Stimulated activated CD8-positive, alpha-beta memory T cell treated with anti-CD3 and anti-CD28 coated beads, Interleukin-12 subunit alpha, Interleukin-12 subunit beta, amount 100 ng/mL, for 1 hour (primary cell): ENCODE results near the gene GGT5.
"Not testable (repeated sequence)": the region's sequence is repeated elsewhere in the genome, so short reads cannot be mapped to it uniquely, and the experiment has no call there.

ENCODE experiments used
- DNase-seq: peaks from one replicate; pipeline ENCODE4 v3.0.0-alpha.2; 2020; ENCODE audit warnings: low read depth

Gene GGT5

DNA sequence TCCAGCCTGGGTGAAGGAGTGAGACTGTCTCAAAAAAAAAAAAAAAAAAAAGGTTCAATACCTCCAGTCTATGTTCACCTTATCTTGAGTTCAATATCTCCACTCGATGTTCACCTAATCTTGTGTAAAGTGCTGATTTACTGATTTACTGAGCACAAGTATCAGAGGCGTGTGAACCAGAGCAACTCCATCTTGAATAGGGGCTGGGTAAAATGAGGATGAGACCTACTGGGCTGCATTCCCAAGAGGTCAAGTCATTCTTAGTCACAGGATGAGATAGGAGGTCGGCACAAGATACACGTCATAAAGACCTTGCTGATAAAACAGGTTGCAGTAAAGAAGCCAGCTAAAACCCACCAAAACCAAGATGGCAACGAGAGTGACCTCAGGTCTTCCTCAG, 41.0 kb downstream of the GGT5 start:
- DNase-seq, result not testable (repeated sequence)

DNA sequence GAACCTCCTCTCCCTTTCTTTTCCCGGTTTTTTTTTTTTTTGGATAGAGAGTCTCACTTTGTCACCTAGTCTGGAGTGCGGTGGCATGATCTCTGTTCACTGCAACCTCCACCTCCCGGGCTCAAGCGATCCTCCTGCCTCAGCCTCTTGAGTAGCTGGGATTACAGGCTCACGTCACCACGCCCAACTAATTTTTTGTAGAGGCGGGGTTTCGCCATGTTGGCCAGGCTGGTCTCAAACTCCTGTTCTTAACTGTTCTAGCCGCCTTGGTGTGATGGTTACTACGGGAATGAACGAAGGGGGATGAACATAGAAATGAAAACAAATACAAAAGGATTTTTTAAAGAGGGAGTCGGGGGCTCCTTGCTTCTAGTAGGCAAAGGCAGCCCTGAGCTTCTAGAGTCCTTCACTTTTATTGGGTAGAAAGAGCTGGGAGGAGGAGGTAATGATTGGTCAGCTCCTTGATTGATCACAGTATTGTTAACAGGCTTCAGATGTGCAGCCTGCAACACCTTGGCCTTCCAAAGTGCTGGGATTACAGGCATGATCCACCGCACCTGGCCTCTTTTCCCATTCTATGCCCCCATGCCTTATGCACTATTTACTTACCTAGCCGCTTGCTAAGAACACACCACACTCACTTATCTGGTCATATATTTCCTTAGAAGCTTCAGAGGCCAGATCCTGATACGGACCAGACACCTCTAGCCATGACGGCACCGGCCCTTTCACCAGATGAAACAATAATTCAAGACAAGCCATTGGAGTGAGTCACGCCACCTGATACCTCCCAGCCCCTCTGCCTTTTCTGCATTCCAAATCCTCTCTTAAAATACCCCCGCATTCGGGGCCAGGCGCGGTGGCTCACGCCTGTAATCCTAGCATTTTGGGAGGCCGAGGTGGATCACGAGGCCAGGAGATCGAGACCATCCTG, 42.9 kb downstream of the GGT5 start:
- no peak for DNase-seq

GRCh38 chr22:24200619-24201212, 44.2 kb downstream of the GGT5 start:
- no peak for DNase-seq

DNA sequence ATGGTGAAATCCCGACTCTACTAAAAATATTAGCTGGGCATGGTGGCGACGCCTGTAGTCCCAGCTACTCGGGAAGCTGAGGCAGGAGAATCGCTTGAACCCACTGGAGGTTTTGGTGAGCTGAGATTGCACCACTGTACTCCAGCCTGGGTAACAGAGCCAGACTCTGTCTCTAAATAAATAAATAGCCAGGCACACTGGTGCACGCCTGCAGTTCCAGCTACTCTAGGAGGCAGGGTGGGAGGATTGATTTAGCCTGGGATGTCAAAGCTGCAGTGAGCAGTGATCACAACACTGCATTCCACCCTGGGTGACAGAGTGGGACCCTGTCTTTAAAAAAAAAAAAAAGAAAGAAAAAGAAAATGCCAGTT, 46.2 kb downstream of the GGT5 start:
- no peak for DNase-seq

DNA sequence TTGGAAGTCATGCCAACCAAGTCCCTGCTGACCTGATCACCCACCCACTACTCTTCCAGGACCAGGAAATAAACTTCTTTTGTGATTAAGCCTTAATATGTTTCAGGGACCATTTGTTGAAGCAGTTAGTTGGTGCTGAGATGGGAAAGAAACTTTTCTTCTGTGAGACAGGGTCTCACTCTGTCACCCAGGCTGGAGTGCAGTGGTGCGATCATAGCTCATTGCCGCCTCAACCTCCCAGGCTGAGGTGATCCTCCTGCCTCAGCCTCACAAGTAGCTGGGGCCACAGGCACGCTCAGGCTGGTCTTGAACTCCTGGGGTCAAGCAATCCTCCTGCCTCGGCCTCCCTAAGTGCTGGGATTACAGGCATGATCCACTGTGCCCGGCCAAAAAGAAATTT, 53.0 kb downstream of the GGT5 start:
- no peak for DNase-seq

GRCh38 chr22:24191381-24191841, 53.5 kb downstream of the GGT5 start:
- no peak for DNase-seq

- no peak for DNase-seq
Observed at GRCh38 chr22:24190596-24191208, 54.2 kb downstream of the GGT5 start.

GRCh38 chr22:24190159-24190540, 54.7 kb downstream of the GGT5 start:
- no peak for DNase-seq

DNA sequence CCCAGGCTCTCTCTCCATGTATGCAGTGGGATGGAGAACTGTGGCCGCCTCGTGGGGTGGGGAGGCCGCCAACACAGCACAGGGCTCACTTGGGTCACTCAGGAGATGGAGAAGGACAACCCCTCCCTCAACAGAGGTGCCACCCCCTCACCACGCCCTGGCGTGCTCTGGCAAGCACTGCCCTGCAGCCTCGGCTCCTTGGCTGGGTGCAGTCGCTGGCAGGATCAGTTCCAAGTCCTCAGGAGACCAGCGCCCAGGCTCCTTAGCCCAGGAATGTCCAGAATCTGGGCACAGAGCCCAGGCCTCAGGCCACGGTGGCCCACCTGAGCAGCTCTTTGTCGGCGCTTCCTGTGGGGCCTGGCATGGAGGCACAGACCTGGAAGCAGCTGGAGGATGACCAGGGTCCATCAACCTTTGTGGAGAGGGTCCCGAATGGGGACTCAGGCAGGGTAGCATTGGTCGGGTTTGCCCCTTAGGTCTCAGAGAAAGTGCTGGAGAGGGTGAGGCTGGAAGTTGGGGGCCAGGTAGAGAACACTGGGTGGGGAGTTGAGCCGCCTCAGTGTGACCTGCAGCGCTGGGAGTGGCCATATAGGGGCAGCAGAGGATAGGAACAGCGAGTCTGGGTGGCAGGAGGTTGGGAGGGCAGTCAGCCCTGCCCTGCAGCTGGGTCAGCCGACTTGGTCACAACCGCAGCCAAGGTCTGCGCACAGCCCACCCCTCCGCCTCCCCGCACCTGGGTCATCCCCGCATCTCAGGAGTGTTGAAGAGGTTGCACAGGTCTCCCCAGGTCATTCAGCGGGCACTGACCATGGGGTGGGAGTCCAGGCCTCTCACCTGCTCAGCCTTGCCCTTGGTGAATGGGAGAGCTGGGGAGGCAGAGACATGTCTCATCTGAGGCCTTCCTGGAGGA, 55.4 kb downstream of the GGT5 start:
- DNase-seq, result no peak

DNA sequence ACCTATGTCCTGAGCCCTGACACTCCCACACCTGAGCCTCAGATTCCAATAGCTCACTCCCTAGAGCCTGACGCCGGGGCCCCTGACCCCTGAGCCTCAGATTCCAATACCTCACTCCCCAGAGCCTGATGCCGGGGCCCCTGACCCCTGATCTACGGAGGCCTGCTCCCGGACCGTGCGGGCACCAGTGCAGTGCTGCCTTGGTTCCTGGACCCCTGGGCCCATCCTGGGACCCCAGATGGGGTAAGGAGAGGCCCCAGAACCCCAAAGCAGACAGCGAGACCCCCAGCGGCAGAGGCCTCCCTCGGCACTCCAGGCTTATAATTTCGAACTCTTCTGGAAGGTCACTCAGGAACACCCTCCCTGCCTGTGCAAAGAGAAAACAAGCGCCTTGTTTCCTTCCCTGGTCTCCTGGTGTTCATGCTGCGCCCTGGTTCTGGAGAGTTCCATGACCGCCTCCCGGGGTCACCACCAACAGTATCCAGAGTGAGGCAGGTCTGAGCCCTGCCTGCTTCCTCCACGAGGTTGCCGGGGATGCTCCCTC, 56.1 kb downstream of the GGT5 start:
- DNase-seq, result no peak

GRCh38 chr22:24187731-24188644, 56.9 kb downstream of the GGT5 start:
- DNase-seq, result no peak

DNA sequence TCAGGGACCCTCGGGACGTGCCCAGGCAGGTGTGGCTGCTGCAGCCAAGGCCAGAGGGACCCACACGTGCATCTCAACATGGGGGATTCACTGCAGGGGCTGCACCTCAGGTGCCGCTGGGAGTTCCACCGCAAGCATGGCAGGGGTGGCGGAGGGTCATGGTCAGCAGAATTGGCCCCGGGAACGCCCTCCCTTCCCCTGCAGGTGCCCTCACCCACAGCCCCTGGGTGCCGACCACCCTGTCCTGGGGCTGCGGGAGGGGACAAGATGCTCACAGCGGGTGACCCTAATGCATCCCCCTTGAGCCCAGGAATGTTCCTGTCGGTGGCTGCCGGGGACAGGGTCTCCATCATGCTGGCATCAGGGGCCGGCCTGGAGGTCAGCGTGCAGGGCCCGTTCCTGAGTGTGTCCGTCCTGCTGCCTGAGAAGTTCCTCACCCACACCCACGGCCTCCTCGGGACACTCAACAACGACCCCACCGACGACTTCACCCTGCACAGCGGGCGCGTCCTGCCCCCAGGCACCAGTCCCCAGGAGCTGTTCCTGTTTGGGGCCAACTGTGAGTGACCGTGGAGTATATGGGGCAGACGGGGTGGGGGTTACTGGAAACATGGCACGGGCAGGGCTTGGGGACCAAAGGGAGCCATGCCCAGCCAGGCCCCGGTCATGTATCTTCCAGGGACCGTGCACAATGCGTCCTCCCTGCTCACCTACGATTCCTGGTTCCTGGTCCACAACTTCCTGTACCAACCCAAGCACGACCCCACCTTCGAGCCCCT, 57.8 kb downstream of the GGT5 start:
- no peak for DNase-seq

DNA sequence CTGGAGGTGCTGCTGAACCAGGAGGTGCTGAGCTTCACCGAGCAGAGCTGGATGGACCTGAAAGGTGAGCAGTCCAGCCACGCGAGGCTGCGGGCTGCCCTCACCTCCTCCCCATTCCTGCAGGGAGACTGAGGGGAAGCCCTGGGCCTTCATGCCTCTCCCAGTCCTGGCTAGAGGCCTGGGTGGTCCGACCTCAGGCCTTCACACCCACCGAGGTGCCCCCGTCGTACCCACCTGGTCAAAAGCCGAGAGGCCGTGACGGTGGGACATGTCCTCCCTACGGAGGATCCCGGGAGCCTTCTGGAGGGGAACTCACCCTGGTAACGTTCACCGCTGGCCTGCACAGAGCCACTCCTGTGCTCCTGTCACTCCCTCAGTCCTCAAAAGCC, 58.5 kb downstream of the GGT5 start:
- no peak for DNase-seq

- no peak for DNase-seq
Observed at GRCh38 chr22:24185501-24186351, 59.2 kb downstream of the GGT5 start.

DNA sequence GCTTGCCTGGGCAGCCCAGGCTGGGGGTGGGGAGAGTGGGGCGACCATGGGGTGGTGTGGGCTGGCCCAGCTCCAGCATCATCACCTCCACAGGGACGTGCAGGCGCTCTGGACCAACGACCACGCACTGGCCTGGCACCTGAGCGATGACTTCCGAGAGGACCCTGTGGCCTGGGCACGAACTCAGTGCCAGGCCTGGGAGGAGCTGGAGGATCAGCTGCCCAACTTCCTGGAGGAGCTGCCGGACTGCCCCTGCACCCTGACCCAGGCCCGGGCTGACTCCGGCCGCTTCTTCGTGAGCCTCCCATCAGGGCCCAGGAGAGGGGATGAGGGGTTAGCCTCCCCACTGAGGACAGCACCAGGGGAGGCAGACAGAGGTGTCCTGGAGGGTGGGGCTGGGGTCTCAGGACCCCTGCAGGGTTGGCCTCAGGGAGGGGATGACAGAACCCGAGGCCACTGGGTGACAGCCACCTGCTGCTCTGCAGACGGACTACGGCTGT, 59.8 kb downstream of the GGT5 start:
- no peak for DNase-seq

DNA sequence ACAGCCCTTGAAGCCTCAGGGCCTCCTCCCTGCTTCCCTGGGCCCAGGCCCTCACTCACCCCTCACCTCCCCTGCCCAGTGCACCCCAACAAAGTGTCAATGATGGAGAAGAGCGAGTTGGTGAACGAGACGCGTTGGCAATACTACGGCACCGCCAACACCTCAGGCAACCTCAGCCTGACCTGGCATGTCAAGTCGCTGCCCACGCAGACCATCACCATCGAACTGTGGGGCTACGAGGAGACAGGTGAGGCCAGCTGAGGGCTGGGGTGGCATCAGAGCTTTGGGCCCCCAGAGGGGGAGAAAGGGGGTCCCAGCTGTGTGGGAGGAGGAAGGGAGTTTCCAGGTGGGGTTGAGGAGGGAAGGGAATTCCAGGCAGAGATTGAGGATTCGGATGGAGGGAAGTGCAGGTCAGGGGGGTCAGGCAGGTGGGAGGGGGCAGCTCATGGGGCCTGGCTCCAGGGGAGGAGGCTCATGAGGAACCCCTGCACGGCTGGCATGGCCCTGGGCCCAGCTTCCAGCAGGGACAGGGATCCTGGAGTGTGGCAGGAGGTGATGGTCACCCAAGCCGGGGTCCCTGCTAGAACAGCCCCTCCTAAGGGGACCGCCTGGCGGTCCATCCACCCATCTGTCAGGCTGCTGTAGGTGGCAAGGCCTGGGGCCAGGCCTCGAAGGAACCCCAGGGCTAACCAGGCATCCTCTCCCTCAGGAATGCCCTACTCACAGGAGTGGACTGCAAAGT, 60.7 kb downstream of the GGT5 start:
- no peak for DNase-seq

DNA sequence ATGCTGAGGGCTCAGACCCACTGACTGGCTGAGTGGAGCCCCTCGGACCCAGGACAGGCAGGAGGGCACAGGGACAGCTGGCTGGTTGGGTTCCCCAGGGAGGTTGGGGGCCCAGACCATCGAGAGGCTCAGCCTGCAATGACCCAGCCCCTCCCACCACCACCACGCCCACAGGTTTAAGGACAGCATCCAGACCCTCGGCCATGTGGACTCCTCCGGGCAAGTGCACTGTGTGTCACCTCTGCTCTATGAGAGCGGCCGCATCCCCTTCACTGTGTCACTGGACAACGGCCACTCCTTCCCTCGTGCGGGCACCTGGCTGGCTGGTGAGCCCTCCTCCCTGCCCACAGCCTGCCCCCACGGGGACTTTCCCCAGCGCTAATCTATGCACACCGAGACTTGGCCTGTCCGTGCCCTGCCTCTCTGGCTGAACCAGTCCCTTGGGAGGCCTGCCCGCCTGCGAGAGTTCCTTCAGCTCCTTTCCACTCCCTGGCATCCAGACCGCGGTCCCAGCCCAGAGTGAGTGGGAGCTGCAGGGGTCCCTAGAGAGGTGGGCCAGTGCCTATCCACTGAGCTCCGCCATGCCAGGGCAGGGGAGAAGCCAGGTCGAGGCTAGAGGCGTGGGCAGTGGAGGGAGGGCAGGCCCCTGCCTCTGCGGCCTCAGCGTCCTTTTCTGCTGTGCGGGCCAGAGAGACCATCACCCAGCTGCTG, 61.4 kb downstream of the GGT5 start:
- DNase-seq, result no peak
